IMR-90 (cell line): ENCODE results near the gene BMAL2. TPM values are rescaled to one million over a fixed set of nuclear protein-coding genes. Genes with fewer than 3 reads are reported as not detected.

Experiments used
- ATAC-seq: fragments of 200-7000 bp; cut with Tn5 transposase; 2 replicates; pipeline ENCODE4 v1.9.1; 2020; ENCODE audit warnings: low read depth, mild to moderate bottlenecking, moderate library complexity
- BruUV-seq: library from RNA; stranded (reverse); fragments of 400-500 nt; replicated peaks from 2 replicates; lab custom pipeline; 2021; lab: Mats Ljungman, UMichigan
- CTCF ChIA-PET: fragments of 300-600 bp; formaldehyde crosslinking; extraction: SDS; loops from one replicate; lab custom pipeline; 2021; ENCODE audit warnings: antibody characterized with exemption; lab: Yijun Ruan, JAX
- POLR2A ChIA-PET: fragments of 300-600 bp; sonication (Branson Sonifier 250); formaldehyde crosslinking; loops from one replicate; lab custom pipeline; 2022; ENCODE audit warnings: antibody characterized with exemption; ENCODE audit not compliant: unreplicated experiment; lab: Charles Lee
- DNase-seq: peaks from one replicate; pipeline ENCODE4 v3.0.0; 2013
- H2AFZ ChIP-seq: replicated peaks from 2 replicates; pipeline ENCODE3; 2013; ENCODE audit warnings: low read length, mild to moderate bottlenecking; ENCODE audit not compliant: poor library complexity
- H2AK5ac ChIP-seq: 2 replicates; pipeline ENCODE4 v1.6.1; 2013; ENCODE audit warnings: low read depth, low read length, inconsistent platforms
- H2AK9ac ChIP-seq: replicated peaks from 2 replicates; pipeline ENCODE3; 2013; ENCODE audit warnings: mild to moderate bottlenecking, low read depth, low read length, moderate library complexity; ENCODE audit not compliant: poor library complexity
- H2BK120ac ChIP-seq: 2 replicates; pipeline ENCODE4 v1.6.1; 2013; ENCODE audit warnings: low read depth, low read length, inconsistent platforms
- H2BK15ac ChIP-seq: 3 replicates; pipeline ENCODE4 v1.6.1; 2013; ENCODE audit warnings: low read depth, low read length, inconsistent platforms
- H2BK20ac ChIP-seq: 2 replicates; pipeline ENCODE4 v1.6.1; 2013; ENCODE audit warnings: low read depth, mild to moderate bottlenecking, inconsistent platforms, low read length, moderate library complexity
- H2BK5ac ChIP-seq: 2 replicates; pipeline ENCODE4 v1.6.1; 2013; ENCODE audit warnings: mild to moderate bottlenecking, low read depth, low read length, inconsistent platforms; ENCODE audit not compliant: poor library complexity, severe bottlenecking
- H3K14ac ChIP-seq: replicated peaks from 2 replicates; pipeline ENCODE4 v1.6.1; 2013; ENCODE audit warnings: low read depth, low read length, inconsistent platforms
- H3K18ac ChIP-seq: 2 replicates; pipeline ENCODE4 v1.6.1; 2013; ENCODE audit warnings: low read depth, low read length, control low read depth
- H3K23ac ChIP-seq: 2 replicates; pipeline ENCODE4 v1.6.1; 2013; ENCODE audit warnings: low read depth, low read length, inconsistent platforms
- H3K27ac ChIP-seq: 2 replicates; pipeline ENCODE4 v1.5.1; 2013; ENCODE audit warnings: mild to moderate bottlenecking, control low read depth, low read length; ENCODE audit not compliant: insufficient read depth
- H3K27me3 ChIP-seq: 2 replicates; pipeline ENCODE4 v1.6.1; 2013; ENCODE audit warnings: low read length; ENCODE audit not compliant: control insufficient read depth, insufficient read depth
- H3K36me3 ChIP-seq: 2 replicates; pipeline ENCODE4 v1.6.1; 2013; ENCODE audit warnings: low read length, mixed read lengths; ENCODE audit not compliant: control insufficient read depth, insufficient read depth
- H3K4ac ChIP-seq: 2 replicates; pipeline ENCODE4 v1.6.1; 2013; ENCODE audit warnings: low read depth, low read length, inconsistent platforms
- H3K4me1 ChIP-seq: 2 replicates; pipeline ENCODE4 v1.6.1; 2013; ENCODE audit warnings: low read length, mixed read lengths; ENCODE audit not compliant: control insufficient read depth, insufficient read depth
- H3K4me2 ChIP-seq: 2 replicates; pipeline ENCODE4 v1.6.1; 2013; ENCODE audit warnings: low read depth, mild to moderate bottlenecking, control low read depth, low read length, moderate library complexity
- H3K4me3 ChIP-seq: 2 replicates; pipeline ENCODE4 v1.5.1; 2013; ENCODE audit warnings: low read depth, mild to moderate bottlenecking, control low read depth, low read length, moderate library complexity; ENCODE audit not compliant: insufficient read depth
- H3K56ac ChIP-seq: 2 replicates; pipeline ENCODE4 v1.6.1; 2013; ENCODE audit warnings: low read length, inconsistent platforms; ENCODE audit not compliant: insufficient read depth; ENCODE audit errors: extremely low read depth
- H3K79me1 ChIP-seq, 2 experiments: 2 replicates each; pipeline ENCODE4 v1.6.1; 2013; ENCODE audit warnings: low read length in 2 of 2, inconsistent platforms in 1 of 2, low read depth in 1 of 2
- H3K9ac ChIP-seq: 2 replicates; pipeline ENCODE4 v1.6.1; 2013; ENCODE audit warnings: low read depth, low read length, control low read depth
- H3K9me1 ChIP-seq: 2 replicates; pipeline ENCODE4 v1.6.1; 2013; ENCODE audit warnings: low read length, inconsistent platforms; ENCODE audit not compliant: insufficient read depth
- H3K9me3 ChIP-seq: 2 replicates; pipeline ENCODE4 v1.6.1; 2013; ENCODE audit warnings: low read length; ENCODE audit not compliant: control insufficient read depth, insufficient read depth
- H4K20me1 ChIP-seq: 2 replicates; pipeline ENCODE4 v1.6.1; 2013; ENCODE audit warnings: low read length, inconsistent platforms; ENCODE audit not compliant: insufficient read depth
- H4K5ac ChIP-seq: 2 replicates; pipeline ENCODE4 v1.6.1; 2013; ENCODE audit warnings: mild to moderate bottlenecking, low read depth, low read length, control low read depth
- H4K8ac ChIP-seq, 2 experiments: 2 replicates each; pipeline ENCODE4 v1.6.1; 2013; ENCODE audit warnings: low read depth in 2 of 2, low read length in 2 of 2, control low read depth in 1 of 2, inconsistent platforms in 1 of 2
- H4K91ac ChIP-seq: 2 replicates; pipeline ENCODE4 v1.6.1; 2013; ENCODE audit warnings: low read depth, low read length, inconsistent platforms; ENCODE audit not compliant: insufficient read depth
- BHLHE40 ChIP-seq: fragments of 150-350 bp; IDR thresholded peaks from 2 replicates; pipeline ENCODE4 v1.6.1; 2016; ENCODE audit warnings: mild to moderate bottlenecking, low read depth, low read length
- CEBPB ChIP-seq: IDR thresholded peaks from 2 replicates; pipeline ENCODE4 v1.6.1; 2012; ENCODE audit warnings: low read depth, low read length, improper control_type of control experiment
- CHD1 ChIP-seq: IDR thresholded peaks from 2 replicates; pipeline ENCODE4 v1.6.1; 2012; ENCODE audit warnings: low read depth, low read length, improper control_type of control experiment
- POLR2A ChIP-seq: IDR thresholded peaks from 2 replicates; pipeline ENCODE4 v1.6.1; 2012; ENCODE audit warnings: mild to moderate bottlenecking, low read depth, low read length
- RFX5 ChIP-seq: IDR thresholded peaks from 2 replicates; pipeline ENCODE4 v1.8.0; 2012; ENCODE audit warnings: low read depth, mild to moderate bottlenecking, low read length, moderate library complexity
- WGBS, 2 experiments: methylation state at CpG; one replicate each; pipeline versions ENCODE4 v1.1.5 to v1.1.7; 2013; ENCODE audit warnings: missing lambda C conversion rate in 2 of 2; ENCODE audit not compliant: insufficient read length in 1 of 2; ENCODE audit errors: extremely low coverage in 2 of 2; 5-methylcytosine and 5-hydroxymethylcytosine counted together
- dilution Hi-C: fragments of 300-500 bp; cut with HindIII; formaldehyde crosslinking; loops from one replicate; pipeline ENCODE4 v1.14.3; 2018; ENCODE audit warnings: low sequenced_read_pairs; ENCODE audit not compliant: unreplicated experiment
- in situ Hi-C: fragments of 300-500 bp; cut with MboI; formaldehyde crosslinking; loops from 3 replicates; pipeline ENCODE4 v1.14.3; 2019; ENCODE audit warnings: low sequenced_read_pairs, inconsistent platforms, mixed read lengths
- intact Hi-C: fragments of 100-400 bp; cut with micrococcal nuclease; formaldehyde crosslinking; loops from 2 replicates; pipeline ENCODE4 v1.10.0; 2022
- polyA plus RNA-seq, 3 experiments: library from polyadenylated mRNA; depleted of rRNA; stranded (reverse); fragments of >200 nt; gene quantifications; 2 replicates each; pipeline ENCODE4 v1.2.3, GENCODE V29; 2012; ENCODE audit warnings: low replicate concordance in 1 of 3
- total RNA-seq: library from RNA; depleted of rRNA; stranded (reverse); fragments of >200 nt; gene quantifications from 2 replicates; pipeline ENCODE4 v1.2.3, GENCODE V29; 2012

BMAL2 gene
- total and polyA plus RNA-seq, 2 of the 4 experiments (the other 2 are of a cell fraction): 11.0 to 57.0 TPM

- CTCF ChIA-PET: interaction anchor here (1.1 kb wide), 1 partner anchor 14 kb away, joined by 5 read pairs; no protein-coding TSS in a partner anchor
- Histone ChIP-seq H4K20me1 (peaks cover 5% of the 10 kb centered on the region; the same call in 1 of the 2 replicates), H3K18ac (no peak overlapping the region), H3K27me3 (no peaks in the 10 kb centered on the region), H3K79me1 (peaks cover 0 to 5% of the 10 kb centered on the region in 2 experiments; a peak in 2 of 4 replicates), H4K8ac (no peak overlapping the region), H4K5ac (no peak overlapping the region), H2AK5ac (no peak overlapping the region), H3K4me3 (no peak overlapping the region), H3K4me2 (no peak overlapping the region), H2AFZ (no peak overlapping the region), H3K27ac (no peak overlapping the region), H3K14ac (no peak overlapping the region), H4K91ac (no peak overlapping the region), H3K9ac (no peak overlapping the region), H3K4me1 (peaks cover 7% of the 10 kb centered on the region), H3K56ac (no peak overlapping the region), H3K23ac (peak overlapping the region; percentile 7; the same call in 1 of the 2 replicates), H2AK9ac (no peak overlapping the region), H2BK5ac (no peak overlapping the region), H3K4ac (no peak overlapping the region), H2BK120ac (no peak overlapping the region), H3K9me1 (peaks cover 5% of the 10 kb centered on the region), H2BK20ac (no peak overlapping the region), H3K9me3 (no peaks in the 10 kb centered on the region), H3K36me3 (0 out of 2 replicates have a peak, but pooled peaks cover 2% of the 10 kb centered on the region), H2BK15ac (no peak overlapping the region)
- peak; percentile 42 for DNase-seq
- TF ChIP-seq CHD1 (no peak), POLR2A (no peak), BHLHE40 (0 out of 2 replicates have a peak, but pooled peaks have one; percentile 3), CEBPB (no peak), RFX5 (no peak)
- dilution Hi-C loops (no loop called here), intact Hi-C loops (loop anchor here (5.0 kb wide), 1 partner anchor 65 kb away; no protein-coding TSS in a partner anchor), in situ Hi-C loops (no loop called here)
- no CpG with 5 or more reads among the region's 1 CpG for WGBS, 2 experiments
- peak; percentile 53 for ATAC-seq
- no TSS peak for BruUV-seq
- POLR2A ChIA-PET: interaction anchor here (0.8 kb wide), 1 partner anchor 62 kb away, joined by 3 read pairs; no protein-coding TSS in a partner anchor
Observed at GRCh38 chr12:27316947-27317346, 15.7 kb upstream of the BMAL2 start.
